Kidney epithelial cell (primary cell): ENCODE data around the gene AIM2. TPM values are rescaled to one million over a fixed set of nuclear protein-coding genes. Genes with fewer than 3 reads are reported as not detected.

Experiments
- DNase-seq: peaks from one replicate; pipeline ENCODE4 v3.0.0-alpha.2; 2010; ENCODE audit warnings: low read depth
- H3K27me3 ChIP-seq: 2 replicates; pipeline ENCODE4 v1.6.0; 2011; ENCODE audit warnings: low read length; ENCODE audit not compliant: control insufficient read depth, insufficient read depth
- H3K36me3 ChIP-seq: 2 replicates; pipeline ENCODE4 v1.5.1; 2011; ENCODE audit warnings: low read length; ENCODE audit not compliant: control insufficient read depth, insufficient read depth
- H3K4me3 ChIP-seq: 2 replicates; pipeline ENCODE4 v1.5.1; 2011; ENCODE audit warnings: low read depth, mild to moderate bottlenecking, control low read depth, low read length
- CTCF ChIP-seq: IDR thresholded peaks from 2 replicates; pipeline ENCODE4 v1.5.1; 2011; ENCODE audit warnings: mild to moderate bottlenecking, moderate library complexity, low read length, control low read depth, inconsistent platforms; ENCODE audit not compliant: insufficient read depth, poor library complexity, severe bottlenecking
- total RNA-seq: library from RNA; depleted of rRNA; stranded (reverse); fragments of >200 nt; gene quantifications from 2 replicates; pipeline ENCODE4 v1.2.3, GENCODE V29; 2015

Gene AIM2
- total RNA-seq, 1 donor from 2014 or later, result not detected

DNA sequence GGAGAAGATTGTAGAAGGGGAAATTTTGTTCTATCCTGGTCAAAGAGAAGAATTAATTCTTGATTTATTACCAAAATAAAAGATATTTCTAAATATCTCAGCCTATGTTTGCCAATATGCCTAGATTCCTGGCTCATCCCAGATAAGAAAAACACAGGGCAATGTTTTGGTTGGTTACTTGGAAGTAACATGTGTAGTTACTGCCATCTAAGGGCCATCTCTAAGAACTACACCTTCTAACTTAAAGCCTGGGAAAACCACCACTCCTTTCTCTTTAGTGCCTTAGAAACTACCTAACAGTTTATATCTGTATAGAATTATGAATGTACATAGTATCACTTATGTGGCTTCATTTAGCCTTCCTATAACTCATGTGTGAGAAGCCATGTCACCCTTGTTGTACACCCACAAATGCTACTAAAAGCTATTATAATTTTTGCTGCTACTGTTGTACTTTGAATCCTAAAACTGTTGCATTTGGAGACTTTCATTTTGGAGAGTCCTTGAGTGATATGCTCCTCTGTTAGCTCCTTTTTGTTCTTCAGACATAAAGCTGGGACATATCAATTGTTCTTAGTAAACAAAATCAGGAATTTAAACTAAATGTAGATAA is 4.5 kb downstream of the AIM2 start:
- H3K27me3 ChIP-seq, result no peaks in the 10 kb centered on the region
- TF ChIP-seq CTCF, result peak; percentile 56
- H3K36me3 ChIP-seq, result no peaks in the 10 kb centered on the region
- no peak overlapping the region for H3K4me3 ChIP-seq
- DNase-seq, result peak; percentile 43

DNA sequence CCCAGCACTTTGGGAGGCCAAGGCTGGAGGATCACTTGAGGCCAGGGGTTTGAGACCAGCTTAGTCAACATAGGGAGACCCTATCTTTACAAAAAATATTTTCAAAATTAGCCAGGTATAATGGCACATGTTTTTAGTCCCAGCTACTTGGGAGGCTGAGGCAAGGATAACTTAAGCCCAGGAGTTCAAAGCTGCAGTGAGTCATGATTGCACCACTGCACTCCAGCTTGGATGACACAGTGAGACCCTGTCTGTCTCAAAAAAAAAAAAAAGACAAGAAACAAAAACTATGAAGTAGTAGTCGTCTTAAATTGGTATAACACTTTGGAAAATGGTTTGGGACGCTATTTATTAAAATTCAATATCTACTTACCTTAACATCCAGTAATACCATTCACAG is 7.7 kb downstream of the AIM2 start:
- DNase-seq, result no peak

DNA sequence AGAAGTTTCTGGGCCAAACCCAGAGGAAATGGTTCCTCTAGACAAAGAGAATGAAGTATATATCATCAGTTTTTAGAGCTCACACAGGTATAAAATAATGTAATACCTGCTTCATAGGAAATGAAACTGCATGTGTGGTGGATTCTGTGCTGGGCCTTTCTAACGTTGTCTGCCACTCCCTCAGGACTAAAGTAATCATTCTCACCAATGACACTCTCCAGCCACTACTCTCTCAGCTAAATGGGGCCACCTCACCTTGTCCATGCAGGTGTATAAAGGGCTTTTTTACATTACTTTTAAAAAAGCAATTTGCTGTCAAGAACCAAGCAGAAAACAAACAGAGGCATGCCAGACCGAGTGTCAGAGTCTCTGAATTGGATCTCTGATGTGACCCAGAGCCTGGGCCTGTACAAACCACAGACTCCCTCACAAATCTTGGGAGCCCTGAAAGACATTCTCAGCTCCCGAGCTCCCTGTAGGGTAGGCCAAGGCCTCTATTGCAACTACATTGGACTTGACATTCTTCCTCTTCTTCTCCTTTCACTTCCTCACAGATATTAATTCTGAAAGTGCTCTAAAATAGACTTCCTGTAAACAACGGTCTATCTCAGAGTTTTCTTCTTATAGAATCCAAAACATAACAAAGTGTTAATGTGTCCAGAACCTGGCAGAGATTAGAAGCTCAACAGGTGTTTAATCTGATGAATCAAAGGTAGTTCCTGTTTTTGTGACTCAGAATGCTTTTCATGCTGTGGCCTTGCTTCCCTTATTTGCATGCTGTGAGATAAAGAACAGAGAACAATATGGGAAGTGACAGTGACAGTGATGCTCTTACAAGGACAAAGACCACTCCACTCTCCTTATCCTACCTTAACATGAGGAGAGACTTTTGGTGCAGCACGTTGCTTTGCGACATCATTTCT is 8.6 kb downstream of the AIM2 start:
- no peaks in the 10 kb centered on the region for H3K36me3 ChIP-seq
- no peaks in the 10 kb centered on the region for H3K27me3 ChIP-seq
- TF ChIP-seq CTCF, result no peak
- DNase-seq, result no peak
- no peak overlapping the region for H3K4me3 ChIP-seq

More for the DNA sequence above, 7.7 kb downstream of the AIM2 start:
- Histone ChIP-seq H3K36me3 (no peaks in the 10 kb centered on the region), H3K27me3 (no peaks in the 10 kb centered on the region), H3K4me3 (no peak overlapping the region)
- TF ChIP-seq CTCF, result no peak

- Histone ChIP-seq H3K27me3 (no peaks in the 10 kb centered on the region), H3K36me3 (no peaks in the 10 kb centered on the region), H3K4me3 (no peak overlapping the region)
- no peak for TF ChIP-seq CTCF
- no peak for DNase-seq
Measured at GRCh38 chr1:159066108-159066507, 10.5 kb downstream of the AIM2 start.

DNA sequence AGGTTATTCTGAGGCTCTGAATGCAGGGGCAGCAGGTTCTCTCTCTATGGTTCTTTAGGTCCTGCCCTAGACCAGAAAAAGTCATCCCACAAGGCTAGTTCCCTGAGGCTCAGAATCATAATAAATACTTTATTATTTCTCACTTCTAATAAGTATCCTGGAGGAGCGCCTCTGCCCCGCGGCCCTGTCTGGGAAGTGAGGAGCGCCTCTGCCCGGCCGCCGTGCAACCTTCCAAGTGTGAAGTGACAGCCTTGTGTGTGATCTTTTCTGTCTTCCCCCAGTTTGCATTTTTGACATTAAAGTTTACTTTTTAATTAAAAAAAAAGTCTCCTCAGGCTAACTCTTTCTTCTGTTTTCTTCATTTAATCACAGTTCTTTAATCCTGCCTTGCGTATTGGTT is 11.5 kb downstream of the AIM2 start:
- Histone ChIP-seq H3K27me3 (no peaks in the 10 kb centered on the region), H3K36me3 (no peaks in the 10 kb centered on the region), H3K4me3 (no peak overlapping the region)
- DNase-seq, result no peak
- TF ChIP-seq CTCF, result no peak
